Globus pallidus (tissue), 1 donor: ENCODE measurements around the gene GPX2.

ENCODE experiments used
- DNase-seq: peaks from one replicate; pipeline ENCODE4 v3.0.0-alpha.2; 2015; ENCODE audit warnings: low spot score

The GPX2 gene

GRCh38 chr14:64939817-64940190 lies 2.7 kb downstream of the GPX2 start:
- no peak for DNase-seq

GRCh38 chr14:64938972-64939816 lies 3.4 kb downstream of the GPX2 start:
- DNase-seq: no peak

- DNase-seq: peak; percentile 21
These were observed 4.7 kb downstream of the GPX2 start for GRCh38 chr14:64937821-64938193.

GRCh38 chr14:64937171-64937820 lies 5.2 kb downstream of the GPX2 start:
- DNase-seq: peak; percentile 24

- DNase-seq: no peak
These were observed 7.0 kb downstream of the GPX2 start for GRCh38 chr14:64935508-64935907.

GRCh38 chr14:64934338-64934929 lies 8.1 kb downstream of the GPX2 start:
- DNase-seq: no peak

GRCh38 chr14:64932231-64932630 lies 10.3 kb downstream of the GPX2 start:
- DNase-seq: no peak

- no peak for DNase-seq
These were observed 11.4 kb downstream of the GPX2 start for GRCh38 chr14:64931123-64931522.

GRCh38 chr14:64930085-64930843 lies 12.3 kb downstream of the GPX2 start:
- DNase-seq: no peak

- no peak for DNase-seq
These were observed 13.6 kb downstream of the GPX2 start for GRCh38 chr14:64929014-64929359.

GRCh38 chr14:64928239-64929013 lies 14.1 kb downstream of the GPX2 start:
- no peak for DNase-seq

GRCh38 chr14:64927031-64927430 lies 15.5 kb downstream of the GPX2 start:
- no peak for DNase-seq

GRCh38 chr14:64926398-64926995 lies 16.0 kb downstream of the GPX2 start:
- no peak for DNase-seq

GRCh38 chr14:64923015-64923414 lies 19.5 kb downstream of the GPX2 start:
- no peak for DNase-seq

GRCh38 chr14:64920465-64920864 lies 22.1 kb downstream of the GPX2 start:
- no peak for DNase-seq

GRCh38 chr14:64919618-64920017 lies 22.9 kb downstream of the GPX2 start:
- no peak for DNase-seq

GRCh38 chr14:64919215-64919614 lies 23.3 kb downstream of the GPX2 start:
- DNase-seq: no peak

GRCh38 chr14:64918216-64918615 lies 24.3 kb downstream of the GPX2 start:
- DNase-seq: no peak

GRCh38 chr14:64915797-64916196 lies 26.7 kb downstream of the GPX2 start:
- no peak for DNase-seq

GRCh38 chr14:64915029-64915424 lies 27.5 kb downstream of the GPX2 start:
- no peak for DNase-seq

- DNase-seq: peak; percentile 96
These were observed 28.1 kb downstream of the GPX2 start, which contains the start of gene CHURC1 for GRCh38 chr14:64914237-64915028. Gene CHURC1, plus strand, starts transcription at chr14:64914455. Its CDS starts 41 bp downstream, at chr14:64914496.
